K562 (cell line): ENCODE data around the gene ACSBG1. TPM values are rescaled to one million over a fixed set of nuclear protein-coding genes. Genes with fewer than 3 reads are reported as not detected.
A peak's percentile ranks its signal among the peaks of the same experiment; 100 is the strongest.

ENCODE experiments used
- ATAC-seq: fragments of 200-7000 bp; cut with Tn5 transposase; 3 replicates; pipeline ENCODE4 v1.9.1; 2020; ENCODE audit warnings: moderate library complexity
- BruUV-seq: library from RNA; stranded (reverse); fragments of 400-500 nt; replicated peaks from 2 replicates; lab custom pipeline; 2021; lab: Mats Ljungman, UMichigan
- CTCF ChIA-PET: fragments of 300-600 bp; formaldehyde crosslinking; extraction: SDS; loops from one replicate; lab custom pipeline; 2021; ENCODE audit warnings: low intra/inter-chr PET ratio; lab: Yijun Ruan, JAX
- POLR2A ChIA-PET: fragments of 300-600, 350-650 bp; sonication (Branson Sonifier 250); formaldehyde crosslinking; extraction: SDS; loops from one replicate; lab custom pipeline; 2021; ENCODE audit warnings: antibody characterized with exemption, inconsistent platforms; lab: Yijun Ruan, JAX
- DNase-seq, 4 experiments: peaks; one replicate each; pipeline versions ENCODE4 v3.0.0 to v3.0.0-alpha.2; 2011 to 2018; ENCODE audit warnings: low spot score in 3 of 4, mixed read lengths in 3 of 4; ENCODE audit errors: extremely low read depth in 1 of 4
- FAIRE-seq: peaks from 2 replicates; lab custom pipeline; 2011; peaks lifted over from hg19 to GRCh38; lab: Jason Lieb, UNC
- H2AFZ ChIP-seq: 2 replicates; pipeline ENCODE4 v1.6.0; 2011; ENCODE audit warnings: low read depth, low read length, control low read depth, inconsistent platforms
- H3K27ac ChIP-seq: fragments of 200-600 bp; 3 replicates; pipeline ENCODE4 v1.8.0; 2011; ENCODE audit warnings: low read depth, mild to moderate bottlenecking, control low read depth, inconsistent platforms, low read length, moderate library complexity, mixed read lengths; ENCODE audit errors: extremely low read depth
- H3K27me3 ChIP-seq, 2 experiments: fragments of 300-600 bp in 1 of 2; 2 replicates in 1 of 2; 3 replicates in 1 of 2; pipeline versions ENCODE4 v1.6.0 to v1.8.0; 2011; ENCODE audit warnings: inconsistent platforms in 2 of 2, low read length in 2 of 2, mild to moderate bottlenecking in 1 of 2, mixed read lengths in 1 of 2, moderate library complexity in 1 of 2; ENCODE audit not compliant: control insufficient read depth in 2 of 2, insufficient read depth in 2 of 2
- H3K36me3 ChIP-seq: fragments of 300-600 bp; 3 replicates; pipeline ENCODE4 v1.8.0; 2011; ENCODE audit warnings: mild to moderate bottlenecking, low read length, inconsistent platforms; ENCODE audit not compliant: control insufficient read depth, insufficient read depth
- H3K4me1 ChIP-seq, 2 experiments: fragments of 200-600 bp in 1 of 2; replicated peaks in 1 of 2; 2 replicates in 1 of 2; 3 replicates in 1 of 2; pipeline versions ENCODE4 v1.5.1 to v1.8.0; 2011; ENCODE audit warnings: inconsistent platforms in 2 of 2, low read length in 2 of 2, mild to moderate bottlenecking in 1 of 2, mixed read lengths in 1 of 2, moderate library complexity in 1 of 2; ENCODE audit not compliant: control insufficient read depth in 2 of 2, insufficient read depth in 2 of 2
- H3K4me2 ChIP-seq: 2 replicates; pipeline ENCODE4 v1.6.1; 2011; ENCODE audit warnings: low read length, control low read depth, inconsistent platforms, mixed read lengths; ENCODE audit not compliant: insufficient read depth
- H3K4me3 ChIP-seq: fragments of 200-600 bp; sonication (generic), shearing (Covaris generic); 2 replicates; pipeline ENCODE4 v1.5.1; 2016; ENCODE audit warnings: control low read depth, inconsistent platforms
- H3K79me2 ChIP-seq: fragments of 200-600 bp; 3 replicates; pipeline ENCODE4 v1.8.0; 2011; ENCODE audit warnings: low read length, inconsistent platforms; ENCODE audit not compliant: control insufficient read depth, insufficient read depth
- H3K9ac ChIP-seq, 2 experiments: 2 replicates each; pipeline versions ENCODE4 v1.6.0 to v1.6.1; 2011; ENCODE audit warnings: low read depth in 2 of 2, low read length in 2 of 2, control low read depth in 1 of 2, inconsistent platforms in 1 of 2, mild to moderate bottlenecking in 1 of 2, mixed read lengths in 1 of 2; ENCODE audit not compliant: insufficient read depth in 1 of 2
- H3K9me1 ChIP-seq: one replicate; pipeline ENCODE4 v1.6.0; 2011; ENCODE audit warnings: inconsistent platforms, mild to moderate bottlenecking, low read length, moderate library complexity; ENCODE audit not compliant: control insufficient read depth, insufficient read depth
- H3K9me3 ChIP-seq: replicated peaks from 2 replicates; pipeline ENCODE4 v1.5.1; 2011; ENCODE audit warnings: low read depth, low read length, inconsistent platforms; ENCODE audit not compliant: control insufficient read depth, insufficient read depth
- H4K20me1 ChIP-seq: replicated peaks from 2 replicates; pipeline ENCODE4 v1.6.1; 2011; ENCODE audit warnings: low read length, inconsistent platforms, mixed read lengths; ENCODE audit not compliant: control insufficient read depth, insufficient read depth
- FOXM1 ChIP-seq, 2 experiments: fragments of 450-650 bp in 1 of 2; sonication (generic) in 1 of 2; formaldehyde crosslinking in 1 of 2; IDR thresholded peaks; 2 replicates each; pipeline versions ENCODE4 v1.6.1 to v1.9.0; 2017 to 2022; ENCODE audit warnings: low read depth in 2 of 2, mild to moderate bottlenecking in 2 of 2, missing genetic modification reagents in 1 of 2, moderate library complexity in 1 of 2
- RERE ChIP-seq: sonication (generic); formaldehyde crosslinking; IDR thresholded peaks from 2 replicates; pipeline ENCODE4 v1.8.0; 2023; ENCODE audit warnings: missing genetic modification reagents, mild to moderate bottlenecking, borderline replicate concordance
- SOX6 ChIP-seq: fragments of 450-650 bp; IDR thresholded peaks from 2 replicates; pipeline ENCODE4 v1.6.1; 2014; ENCODE audit warnings: mild to moderate bottlenecking
- ZBTB26 ChIP-seq: fragments of 450-650 bp; formaldehyde crosslinking; IDR thresholded peaks from 2 replicates; pipeline ENCODE4 v1.4.0; 2022; ENCODE audit warnings: missing genetic modification characterization
- ZBTB5 ChIP-seq: fragments of 450-650 bp; IDR thresholded peaks from 2 replicates; pipeline ENCODE4 v1.6.1; 2017; ENCODE audit warnings: antibody characterized with exemption
- ZNF143 ChIP-seq: sonication (generic); formaldehyde crosslinking; IDR thresholded peaks from 2 replicates; pipeline ENCODE4 v1.9.0; 2022; ENCODE audit warnings: mild to moderate bottlenecking, missing genetic modification reagents
- WGBS: fragments of 100-300 bp; shearing (Covaris generic); methylation state at CpG from one replicate; pipeline ENCODE4 v1.1.6; 2016; ENCODE audit warnings: low coverage, mixed read lengths; ENCODE audit not compliant: insufficient coverage; ENCODE audit errors: missing lambda C conversion rate; 5-methylcytosine and 5-hydroxymethylcytosine counted together
- in situ Hi-C: fragments of 300-500 bp; cut with MboI; formaldehyde crosslinking; loops from 4 replicates; pipeline ENCODE4 v1.15.0; 2018; ENCODE audit warnings: inconsistent platforms, mixed read lengths
- intact Hi-C: fragments of 100-400 bp; cut with micrococcal nuclease; formaldehyde crosslinking; loops from 2 replicates; pipeline ENCODE4 v1.14.2; 2022
- polyA plus RNA-seq, 8 experiments: library from polyadenylated mRNA; depleted of rRNA in 4 of 8; stranded (reverse) in 5 of 8; unstranded in 3 of 8; fragments of >200 nt; fragmentation: Nextera tagmentation in 2 of 8; fragmentation: Illumina TruSeq in 1 of 8; extraction: Ambion mirVana in 2 of 8; extraction: Trizol in 1 of 8; gene quantifications; 2 replicates each; pipeline versions ENCODE4 v1.2.1 to v1.2.3, GENCODE V29; 2011 to 2014; ENCODE audit warnings: inconsistent platforms in 1 of 8, missing spikeins in 1 of 8
- total RNA-seq, 7 experiments: library from RNA; depleted of rRNA in 6 of 7; stranded (reverse); fragments of >200 nt in 6 of 7; fragmentation: Illumina TruSeq in 2 of 7; extraction: Trizol in 2 of 7; gene quantifications; 2 replicates each; pipeline versions ENCODE4 v1.2.1 to v1.2.3, GENCODE V29; 2011 to 2021; ENCODE audit warnings: low replicate concordance in 1 of 7

Gene ACSBG1
- total and polyA plus RNA-seq, 9 of the 15 experiments (the other 6 are each of a cell fraction or from before 2014, with no cell fraction given), result 0.36 to 6.4 (median 2.5) TPM

GRCh38 chr15:78140292-78140691, 94.1 kb downstream of the ACSBG1 start:
- no peak overlapping the region for H2AFZ ChIP-seq
- no peak overlapping the region for H3K4me2 ChIP-seq
- H3K27ac ChIP-seq, result no peak overlapping the region
- no peaks in the 10 kb centered on the region for H3K9me1 ChIP-seq
- H4K20me1 ChIP-seq, result no peaks in the 10 kb centered on the region; the same call in 1 of the 2 replicates
- H3K27me3 ChIP-seq, result no peaks in the 10 kb centered on the region
- POLR2A ChIA-PET, result interaction anchor here (1.5 to 1.7 kb wide), 2 partner anchors 9 kb away, joined by 4 to 5 read pairs; partner anchors contain the start of genes CIB2 and IDH3A
- FAIRE-seq, result no peak
- ATAC-seq, result no peak
- no peak overlapping the region for H3K4me3 ChIP-seq
- H3K9me3 ChIP-seq, result no peaks in the 10 kb centered on the region
- H3K79me2 ChIP-seq, result no peaks in the 10 kb centered on the region
- H3K9ac ChIP-seq, result no peak overlapping the region
- TF ChIP-seq FOXM1 (IDR thresholded peaks at IDR 0.05; ENCODE audit: low read depth) (no peak), FOXM1 (CRISPR knock-in tag; IDR thresholded peaks at IDR 0.05; ENCODE audit: low read depth) (no peak), SOX6 (no peak), ZBTB26 (CRISPR knock-in tag) (no peak)
- H3K4me1 ChIP-seq, result no peaks in the 10 kb centered on the region; a peak in 1 of 5 replicates
- CTCF ChIA-PET, result no interaction called here
- no peak for DNase-seq
- H3K36me3 ChIP-seq, result no peaks in the 10 kb centered on the region
- in situ Hi-C loops, result no loop called here
- BruUV-seq, result no TSS peak
- intact Hi-C loops, result no loop called here

GRCh38 chr15:78139578-78139977, 94.8 kb downstream of the ACSBG1 start:
- FAIRE-seq (peak; percentile 29), DNase-seq (no peak), ATAC-seq (no peak)
- Histone ChIP-seq H3K9ac (no peak overlapping the region), H3K9me1 (no peaks in the 10 kb centered on the region), H3K4me3 (no peak overlapping the region), H3K79me2 (no peaks in the 10 kb centered on the region), H4K20me1 (no peaks in the 10 kb centered on the region; the same call in 1 of the 2 replicates), H3K36me3 (no peaks in the 10 kb centered on the region), H3K27me3 (no peaks in the 10 kb centered on the region), H2AFZ (no peak overlapping the region), H3K4me1 (no peaks in the 10 kb centered on the region; a peak in 1 of 5 replicates), H3K27ac (no peak overlapping the region), H3K4me2 (no peak overlapping the region), H3K9me3 (no peaks in the 10 kb centered on the region)
- intact Hi-C loops, result no loop called here
- ChIA-PET POLR2A (interaction anchor here (1.5 to 1.7 kb wide), 2 partner anchors 8 to 10 kb away, joined by 4 to 5 read pairs; partner anchors contain the start of genes CIB2 and IDH3A), CTCF (no interaction called here)
- in situ Hi-C loops, result no loop called here
- WGBS, result 43% methylated on average over 5 of the region's 5 CpGs
- no TSS peak for BruUV-seq
- no peak for TF ChIP-seq ZBTB5
- TF ChIP-seq ZNF143 (CRISPR knock-in tag), result no peak
- TF ChIP-seq RERE (CRISPR knock-in tag), result no peak
